Measurements from ENCODE around the gene PHF2. TPM values are rescaled to one million over a fixed set of nuclear protein-coding genes. Genes with fewer than 3 reads are reported as not detected.

The PHF2 gene
- polyA plus RNA-seq, 3 donors, result 0.40 to 16.0 (median 0.97) TPM

GRCh38 chr9:93662016-93662638, 85.7 kb downstream of the PHF2 start:
- WGBS (ENCODE audit: insufficient coverage), result 79% methylated on average over 4 of the region's 4 CpGs
- no peak overlapping the region for H3K27ac ChIP-seq (ENCODE audit: low read depth in 1 of 2, low read length in 2 of 2)
- H4K20me1 ChIP-seq (ENCODE audit: insufficient read depth, low read length), result no peaks in the 10 kb centered on the region
- H3K9me3 ChIP-seq (replicated peaks in 1 of 2; ENCODE audit: control insufficient read depth in 1 of 2, insufficient read depth in 1 of 2, low read length in 2 of 2), result no peaks in the 10 kb centered on the region
- TF ChIP-seq CTCF (IDR thresholded peaks at IDR 0.05), result no peak
- H3K4me1 Mint-ChIP-seq, result no peaks in the 10 kb centered on the region
- H3K27me3 Mint-ChIP-seq (ENCODE audit: low read depth in 3 of 3), result peaks cover 0 to 5% (median 3%) of the 10 kb centered on the region in 3 donors
- peaks cover 0 to 2% (median 0%) of the 10 kb centered on the region in 7 donors for H3K9me3 Mint-ChIP-seq
- H3K9ac ChIP-seq (ENCODE audit: insufficient read depth, low read length, poor library complexity, severe bottlenecking), result no peak overlapping the region
- no peaks in the 10 kb centered on the region for H3K4me1 ChIP-seq (ENCODE audit: control insufficient read depth in 1 of 2, insufficient read depth in 2 of 2, low read length in 2 of 2)
- no peaks in the 10 kb centered on the region for H3K79me2 ChIP-seq (ENCODE audit: insufficient read depth, low read length)
- H3K36me3 Mint-ChIP-seq, result peaks cover 47% of the 10 kb centered on the region in 2 donors
- H3K36me3 ChIP-seq (replicated peaks in 1 of 2; ENCODE audit: control insufficient read depth in 1 of 2, insufficient read depth in 2 of 2, low read length in 2 of 2), result peaks cover 72 to 94% of the 10 kb centered on the region in 2 donors
- no peak overlapping the region for H3K4me3 Mint-ChIP-seq
- H3K4me3 ChIP-seq (replicated peaks in 1 of 3; ENCODE audit: low read depth in 2 of 3, low read length in 3 of 3), result no peak overlapping the region
- no peak overlapping the region for H2AFZ ChIP-seq (ENCODE audit: insufficient read depth, low read depth, low read length, poor library complexity, severe bottlenecking)
- no peak overlapping the region for H3K27ac Mint-ChIP-seq
- no peak overlapping the region for H3K4me2 ChIP-seq (replicated peaks; ENCODE audit: extremely low read depth, low read length, poor library complexity, severe bottlenecking)
- intact Hi-C loops (cut with micrococcal nuclease), result no loop called here
- no peak for DNase-seq
- no peaks in the 10 kb centered on the region for H3K27me3 ChIP-seq (ENCODE audit: control insufficient read depth in 2 of 2, insufficient read depth in 2 of 2, low read length in 2 of 2)

GRCh38 chr9:93662952-93663572, 86.7 kb downstream of the PHF2 start:
- Mint-ChIP-seq H3K9me3 (peaks cover 0 to 2% (median 0%) of the 10 kb centered on the region in 7 donors), H3K36me3 (peaks cover 44 to 46% of the 10 kb centered on the region in 2 donors), H3K4me3 (no peak overlapping the region), H3K27ac (no peak overlapping the region), H3K27me3 (ENCODE audit: low read depth in 3 of 3) (peaks cover 0 to 3% (median 1%) of the 10 kb centered on the region in 3 donors), H3K4me1 (no peaks in the 10 kb centered on the region)
- no peaks in the 10 kb centered on the region for H4K20me1 ChIP-seq (ENCODE audit: insufficient read depth, low read length)
- H3K4me1 ChIP-seq (ENCODE audit: control insufficient read depth in 1 of 2, insufficient read depth in 2 of 2, low read length in 2 of 2), result no peaks in the 10 kb centered on the region
- H3K27me3 ChIP-seq (ENCODE audit: control insufficient read depth in 2 of 2, insufficient read depth in 2 of 2, low read length in 2 of 2), result no peaks in the 10 kb centered on the region
- no peak overlapping the region for H2AFZ ChIP-seq (ENCODE audit: insufficient read depth, low read depth, low read length, poor library complexity, severe bottlenecking)
- peaks cover 66 to 94% of the 10 kb centered on the region in 2 donors for H3K36me3 ChIP-seq (replicated peaks in 1 of 2; ENCODE audit: control insufficient read depth in 1 of 2, insufficient read depth in 2 of 2, low read length in 2 of 2)
- no peak overlapping the region for H3K9ac ChIP-seq (ENCODE audit: insufficient read depth, low read length, poor library complexity, severe bottlenecking)
- no peaks in the 10 kb centered on the region for H3K9me3 ChIP-seq (replicated peaks in 1 of 2; ENCODE audit: control insufficient read depth in 1 of 2, insufficient read depth in 1 of 2, low read length in 2 of 2)
- WGBS (ENCODE audit: insufficient coverage), result 98% methylated on average over 6 of the region's 9 CpGs
- no peak overlapping the region for H3K4me3 ChIP-seq (replicated peaks in 1 of 3; ENCODE audit: low read depth in 2 of 3, low read length in 3 of 3)
- intact Hi-C loops (cut with micrococcal nuclease), result no loop called here
- no peaks in the 10 kb centered on the region for H3K79me2 ChIP-seq (ENCODE audit: insufficient read depth, low read length)
- DNase-seq, result no peak
- no peak overlapping the region for H3K4me2 ChIP-seq (replicated peaks; ENCODE audit: extremely low read depth, low read length, poor library complexity, severe bottlenecking)
- TF ChIP-seq CTCF (IDR thresholded peaks at IDR 0.05), result no peak
- no peak overlapping the region for H3K27ac ChIP-seq (ENCODE audit: low read depth in 1 of 2, low read length in 2 of 2)

Data from CD14-positive monocyte (primary cell).